H9 (cell line): ENCODE data around the gene QSOX1. TPM values are rescaled to one million over a fixed set of nuclear protein-coding genes. Genes with fewer than 3 reads are reported as not detected.

Source experiments
- DNase-seq: peaks from one replicate; pipeline ENCODE4 v3.0.0-alpha.2; 2017
- H2AFZ ChIP-seq: one replicate; pipeline ENCODE4 v1.6.1; 2013; ENCODE audit warnings: mild to moderate bottlenecking, low read length, control low read depth, moderate library complexity
- H2AK5ac ChIP-seq: 2 replicates; pipeline ENCODE4 v1.6.1; 2013; ENCODE audit warnings: low read length, control low read depth, mixed read lengths; ENCODE audit not compliant: insufficient read length
- H2BK120ac ChIP-seq: one replicate; pipeline ENCODE4 v1.6.1; 2013; ENCODE audit warnings: low read depth, mild to moderate bottlenecking, low read length, control low read depth, inconsistent platforms; ENCODE audit not compliant: poor library complexity, severe bottlenecking
- H2BK12ac ChIP-seq: 2 replicates; pipeline ENCODE4 v1.6.1; 2013; ENCODE audit warnings: low read length, control low read depth, mixed read lengths, low read depth; ENCODE audit not compliant: insufficient read length
- H2BK15ac ChIP-seq: 2 replicates; pipeline ENCODE4 v1.6.1; 2013; ENCODE audit warnings: low read depth, low read length, control low read depth
- H2BK20ac ChIP-seq: one replicate; pipeline ENCODE4 v1.6.1; 2013; ENCODE audit warnings: low read depth, mild to moderate bottlenecking, low read length, control low read depth, inconsistent platforms; ENCODE audit not compliant: poor library complexity, severe bottlenecking
- H2BK5ac ChIP-seq: 2 replicates; pipeline ENCODE4 v1.6.1; 2013; ENCODE audit warnings: low read length, control low read depth, mixed read lengths; ENCODE audit not compliant: insufficient read length
- H3K14ac ChIP-seq: 2 replicates; pipeline ENCODE4 v1.6.1; 2013; ENCODE audit warnings: low read length, control low read depth; ENCODE audit not compliant: insufficient read depth
- H3K18ac ChIP-seq: 2 replicates; pipeline ENCODE4 v1.6.1; 2013; ENCODE audit warnings: low read depth, mild to moderate bottlenecking, mixed read lengths, low read length, control low read depth; ENCODE audit not compliant: insufficient read length
- H3K23ac ChIP-seq: 2 replicates; pipeline ENCODE4 v1.6.1; 2013; ENCODE audit warnings: low read length, control low read depth, mixed read lengths, low read depth; ENCODE audit not compliant: insufficient read length
- H3K23me2 ChIP-seq: 2 replicates; pipeline ENCODE4 v1.6.1; 2013; ENCODE audit warnings: low read depth, mild to moderate bottlenecking, mixed read lengths, low read length, control low read depth; ENCODE audit not compliant: insufficient read length, poor library complexity, severe bottlenecking
- H3K27ac ChIP-seq: 2 replicates; pipeline ENCODE4 v1.5.1; 2013; ENCODE audit warnings: low read length, control low read depth, mixed read lengths, low read depth; ENCODE audit not compliant: insufficient read length
- H3K27me3 ChIP-seq: 2 replicates; pipeline ENCODE4 v1.6.1; 2013; ENCODE audit warnings: low read length, control low read depth, inconsistent platforms; ENCODE audit not compliant: insufficient read depth
- H3K4ac ChIP-seq: 2 replicates; pipeline ENCODE4 v1.6.1; 2013; ENCODE audit warnings: low read depth, mild to moderate bottlenecking, control low read depth, inconsistent platforms, low read length, moderate library complexity
- H3K4me1 ChIP-seq: 2 replicates; pipeline ENCODE4 v1.6.1; 2013; ENCODE audit warnings: low read length, control low read depth, inconsistent platforms; ENCODE audit not compliant: insufficient read depth
- H3K4me2 ChIP-seq: 2 replicates; pipeline ENCODE4 v1.6.1; 2013; ENCODE audit warnings: low read length, control low read depth, mixed read lengths; ENCODE audit not compliant: insufficient read length, insufficient read depth
- H3K56ac ChIP-seq: 2 replicates; pipeline ENCODE4 v1.6.1; 2013; ENCODE audit warnings: low read depth, mild to moderate bottlenecking, mixed read lengths, low read length, control low read depth; ENCODE audit not compliant: insufficient read length
- H3K79me1 ChIP-seq: 2 replicates; pipeline ENCODE4 v1.6.1; 2013; ENCODE audit warnings: low read depth, mild to moderate bottlenecking, moderate library complexity, low read length, control low read depth, inconsistent platforms; ENCODE audit not compliant: insufficient read depth, poor library complexity, severe bottlenecking
- H3K79me2 ChIP-seq: 2 replicates; pipeline ENCODE4 v1.6.1; 2013; ENCODE audit warnings: low read length, control low read depth, inconsistent platforms; ENCODE audit not compliant: insufficient read depth
- H3K9ac ChIP-seq: 2 replicates; pipeline ENCODE4 v1.6.1; 2013; ENCODE audit warnings: low read length, control low read depth, mixed read lengths; ENCODE audit not compliant: insufficient read length; ENCODE audit errors: extremely low read depth
- H3K9me3 ChIP-seq: one replicate; pipeline ENCODE4 v1.6.1; 2013; ENCODE audit warnings: low read depth, low read length, inconsistent platforms; ENCODE audit not compliant: control insufficient read depth
- H3T11ph ChIP-seq: one replicate; pipeline ENCODE4 v1.6.1; 2013; ENCODE audit warnings: mild to moderate bottlenecking, low read length, control low read depth, inconsistent platforms
- H4K20me1 ChIP-seq: one replicate; pipeline ENCODE4 v1.6.1; 2013; ENCODE audit not compliant: control insufficient read depth, insufficient read length, insufficient read depth
- H4K5ac ChIP-seq: 2 replicates; pipeline ENCODE4 v1.6.1; 2013; ENCODE audit warnings: low read depth, mild to moderate bottlenecking, mixed read lengths, low read length, control low read depth; ENCODE audit not compliant: insufficient read length
- H4K8ac ChIP-seq: replicated peaks from 2 replicates; pipeline ENCODE4 v1.6.1; 2013; ENCODE audit warnings: low read length, control low read depth, mixed read lengths, low read depth; ENCODE audit not compliant: insufficient read length
- H4K91ac ChIP-seq: 2 replicates; pipeline ENCODE4 v1.6.1; 2013; ENCODE audit warnings: low read depth, mild to moderate bottlenecking, moderate library complexity, mixed read lengths, low read length, control low read depth; ENCODE audit not compliant: insufficient read length
- H3K27ac Mint-ChIP-seq, 3 experiments: 2 replicates in 2 of 3; 3 replicates in 1 of 3; pipeline ENCODE4 v1.8.0; 2020 to 2021; ENCODE audit warnings: mixed read lengths in 3 of 3, mild to moderate bottlenecking in 1 of 3, moderate library complexity in 1 of 3
- H3K27me3 Mint-ChIP-seq: 2 replicates; pipeline ENCODE4 v1.8.0; 2021; ENCODE audit warnings: low read depth, mild to moderate bottlenecking, moderate library complexity, mixed read lengths
- H3K36me3 Mint-ChIP-seq, 3 experiments: 2 replicates in 2 of 3; 3 replicates in 1 of 3; pipeline ENCODE4 v1.8.0; 2020 to 2021; ENCODE audit warnings: low read depth in 3 of 3, mixed read lengths in 3 of 3; ENCODE audit not compliant: insufficient read depth in 1 of 3
- H3K4me1 Mint-ChIP-seq, 2 experiments: 2 replicates each; pipeline ENCODE4 v1.8.0; 2020; ENCODE audit warnings: mixed read lengths in 2 of 2
- H3K4me3 Mint-ChIP-seq, 2 experiments: 2 replicates in 1 of 2; 3 replicates in 1 of 2; pipeline ENCODE4 v1.8.0; 2020 to 2021; ENCODE audit warnings: mild to moderate bottlenecking in 2 of 2, mixed read lengths in 2 of 2, moderate library complexity in 1 of 2
- H3K9me3 Mint-ChIP-seq, 2 experiments: 2 replicates in 1 of 2; 3 replicates in 1 of 2; pipeline ENCODE4 v1.8.0; 2020; ENCODE audit warnings: mild to moderate bottlenecking in 2 of 2, mixed read lengths in 2 of 2, moderate library complexity in 1 of 2
- CTCF ChIP-seq: fragments of 200-600 bp; sonication (generic); conservative IDR thresholded peaks from 3 replicates; pipeline ENCODE4 v1.8.0; 2021; ENCODE audit warnings: antibody characterized with exemption, mild to moderate bottlenecking
- WGBS: extraction: QIAGEN DNeasy Blood & Tissue Kit; methylation state at CpG from one replicate; pipeline ENCODE4 v1.1.7; 2013; ENCODE audit warnings: missing lambda C conversion rate, low lambda C conversion rate, mixed read lengths; ENCODE audit not compliant: insufficient read length; ENCODE audit errors: extremely low coverage; 5-methylcytosine and 5-hydroxymethylcytosine counted together
- total RNA-seq: library from RNA; stranded (reverse); gene quantifications from 2 replicates; pipeline ENCODE4 v1.2.1, GENCODE V29; 2021

The QSOX1 gene
- total RNA-seq, 1 experiment from 2014 or later, result 79.2 TPM

GRCh38 chr1:180150982-180151381, 3.7 kb upstream of the QSOX1 start:
- no peaks in the 10 kb centered on the region for H3K79me1 ChIP-seq
- H3K14ac ChIP-seq, result no peak overlapping the region
- no peak for TF ChIP-seq CTCF
- Mint-ChIP-seq H3K4me1 (peaks cover 11 to 12% of the 10 kb centered on the region in 2 experiments), H3K4me3 (no peak overlapping the region), H3K9me3 (no peaks in the 10 kb centered on the region), H3K27me3 (peaks cover 29% of the 10 kb centered on the region), H3K27ac (no peak overlapping the region; a peak in 1 of 7 replicates), H3K36me3 (no peaks in the 10 kb centered on the region; a peak in 1 of 7 replicates)
- H4K91ac ChIP-seq, result no peak overlapping the region
- WGBS, result no CpG with 5 or more reads among the region's 1 CpG
- no peak overlapping the region for H2BK20ac ChIP-seq
- no peak overlapping the region for H2BK15ac ChIP-seq
- no peak overlapping the region for H2BK5ac ChIP-seq
- H2AFZ ChIP-seq, result no peak overlapping the region
- no peak overlapping the region for H3K18ac ChIP-seq
- H3K27ac ChIP-seq, result no peak overlapping the region
- no peak overlapping the region for H2AK5ac ChIP-seq
- H3K56ac ChIP-seq, result no peak overlapping the region
- H3K79me2 ChIP-seq, result no peaks in the 10 kb centered on the region
- no peak overlapping the region for H2BK12ac ChIP-seq
- peaks cover 8% of the 10 kb centered on the region for H3K23me2 ChIP-seq
- H4K5ac ChIP-seq, result no peak overlapping the region
- no peaks in the 10 kb centered on the region for H3K9me3 ChIP-seq
- H3T11ph ChIP-seq, result no peak overlapping the region
- H4K8ac ChIP-seq, result no peak overlapping the region
- H3K4me2 ChIP-seq, result no peak overlapping the region
- no peaks in the 10 kb centered on the region; the same call in none of the 2 replicates for H3K27me3 ChIP-seq
- no peak overlapping the region for H3K9ac ChIP-seq
- H3K4me1 ChIP-seq, result no peaks in the 10 kb centered on the region; the same call in 1 of the 2 replicates
- no peak overlapping the region for H3K4ac ChIP-seq
- DNase-seq, result no peak
- no peak overlapping the region for H3K23ac ChIP-seq
- no peaks in the 10 kb centered on the region for H4K20me1 ChIP-seq
- no peak overlapping the region for H2BK120ac ChIP-seq
